Measurements from ENCODE around the gene POLR2L. TPM values are rescaled to one million over a fixed set of nuclear protein-coding genes. Genes with fewer than 3 reads are reported as not detected.

POLR2L gene
- total RNA-seq, 1 experiment from 2014 or later, result 211 TPM

- Histone ChIP-seq H3K4me1 (ENCODE audit: control insufficient read depth in 1 of 2, insufficient read depth in 2 of 2, low read length in 2 of 2) (peaks cover 24 to 58% of the 10 kb centered on the region in 2 experiments), H3K27ac (ENCODE audit: low read depth, low read length) (no peak overlapping the region), H3K79me2 (ENCODE audit: insufficient read depth, low read length) (peaks cover 31% of the 10 kb centered on the region), H3K9me3 (ENCODE audit: control insufficient read depth in 1 of 2, insufficient read depth in 1 of 2, low read depth in 1 of 2, low read length in 2 of 2) (no peaks in the 10 kb centered on the region), H3K9ac (ENCODE audit: low read length) (no peak overlapping the region), H2AFZ (ENCODE audit: low read depth, low read length, poor library complexity, severe bottlenecking) (no peak overlapping the region), H3K27me3 (ENCODE audit: insufficient read depth, low read length) (no peaks in the 10 kb centered on the region), H4K20me1 (ENCODE audit: insufficient read depth) (peaks cover 11% of the 10 kb centered on the region; the same call in 1 of the 2 replicates), H3K4me3 (replicated peaks in 1 of 2; ENCODE audit: low read depth in 1 of 2, low read length in 2 of 2) (no peak overlapping the region), H3K9me2 (ENCODE audit: insufficient read depth) (no peaks in the 10 kb centered on the region), H3K36me3 (ENCODE audit: control insufficient read depth in 1 of 2, insufficient read depth in 2 of 2, low read length in 2 of 2) (peaks cover 12 to 22% of the 10 kb centered on the region in 2 experiments), H3K4me2 (ENCODE audit: low read length) (no peak overlapping the region)
- no peak for DNase-seq (ENCODE audit: low read depth, low spot score)
- ATAC-seq, result no peak
- intact Hi-C loops (cut with micrococcal nuclease), result no loop called here
- ChIA-PET CTCF (no interaction called here), RAD21 (ENCODE audit: low non-redundant PET in 1 of 2, low total read pairs in 2 of 2, uncharacterized antibody in 2 of 2, unreplicated experiment in 2 of 2) (no interaction called here), POLR2A (interaction anchor here (1.1 kb wide), 1 partner anchor 20 kb away, joined by 4 read pairs; no protein-coding TSS in a partner anchor)
- no TSS peak for BruUV-seq (replicated peaks)
- no peak for TF ChIP-seq EGR1 (IDR thresholded peaks at IDR 0.05; ENCODE audit: low read depth)
- no peak for TF ChIP-seq POLR2A (IDR thresholded peaks at IDR 0.05; ENCODE audit: borderline replicate concordance, extremely low read depth, insufficient read depth, insufficient read length)
- TF ChIP-seq FOSL1 (IDR thresholded peaks at IDR 0.05; ENCODE audit: low read depth), result no peak
- TF ChIP-seq ATF3 (IDR thresholded peaks at IDR 0.05), result no peak
- TF ChIP-seq SP1 (IDR thresholded peaks at IDR 0.05; ENCODE audit: low read depth), result no peak
- TF ChIP-seq ELF1 (IDR thresholded peaks at IDR 0.05; ENCODE audit: borderline replicate concordance, low read depth), result no peak
- no peak for TF ChIP-seq ZBTB33 (IDR thresholded peaks at IDR 0.05; ENCODE audit: extremely low read depth, insufficient replicate concordance, low read length)
- TF ChIP-seq RAD21 (IDR thresholded peaks at IDR 0.05; ENCODE audit: low read depth), result no peak
- no peak for TF ChIP-seq POLR2AphosphoS5 (IDR thresholded peaks at IDR 0.05; ENCODE audit: low read depth, low read length)
- TF ChIP-seq CEBPB (IDR thresholded peaks at IDR 0.05; ENCODE audit: low read depth), result no peak
- TF ChIP-seq SRF (IDR thresholded peaks at IDR 0.05; ENCODE audit: low read depth), result no peak
- TF ChIP-seq, protein P1, sequence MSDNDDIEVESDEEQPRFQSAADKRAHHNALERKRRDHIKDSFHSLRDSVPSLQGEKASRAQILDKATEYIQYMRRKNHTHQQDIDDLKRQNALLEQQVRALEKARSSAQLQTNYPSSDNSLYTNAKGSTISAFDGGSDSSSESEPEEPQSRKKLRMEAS (IDR thresholded peaks at IDR 0.05), result no peak
- no peak for TF ChIP-seq EZH2 (IDR thresholded peaks at IDR 0.05)
- TF ChIP-seq SIN3A (IDR thresholded peaks at IDR 0.05; ENCODE audit: low read depth), result no peak
- TF ChIP-seq REST (IDR thresholded peaks at IDR 0.05; ENCODE audit: low read depth), result no peak
- no peak for TF ChIP-seq CBX3 (IDR thresholded peaks at IDR 0.05; ENCODE audit: low read depth)
Observed at GRCh38 chr11:816433-816779, 25.9 kb downstream of the POLR2L start.
